Ascending aorta (tissue), 2 donors: ENCODE results near the gene MRPL55. TPM values are rescaled to one million over a fixed set of nuclear protein-coding genes. Genes with fewer than 3 reads are reported as not detected.

Source experiments
- DNase-seq, 2 donors: peaks; one replicate each; pipeline ENCODE4 v3.0.0-alpha.2; 2019; ENCODE audit warnings: low spot score in 2 of 2
- H3K27ac ChIP-seq, 2 donors: fragments of 200-600 bp; sonication (generic); one replicate each; pipeline ENCODE4 v1.5.1; 2016 to 2017; ENCODE audit warnings: mild to moderate bottlenecking in 1 of 2
- H3K27me3 ChIP-seq: fragments of 200-600 bp; sonication (generic); one replicate; pipeline ENCODE4 v1.5.1; 2017
- H3K36me3 ChIP-seq, 2 donors: fragments of 200-600 bp; sonication (generic); one replicate each; pipeline ENCODE4 v1.5.1; 2016
- H3K4me1 ChIP-seq, 2 donors: fragments of 200-600 bp; sonication (generic); one replicate each; pipeline ENCODE4 v1.5.1; 2016 to 2017; ENCODE audit warnings: mild to moderate bottlenecking in 1 of 2
- H3K4me3 ChIP-seq, 2 donors: fragments of 200-600 bp; sonication (generic); one replicate each; pipeline ENCODE4 v1.5.1; 2016 to 2017; ENCODE audit warnings: mild to moderate bottlenecking in 1 of 2
- H3K9me3 ChIP-seq, 2 donors: fragments of 200-600 bp; sonication (generic); one replicate each; pipeline ENCODE4 v1.5.1; 2016
- intact Hi-C: fragments of 100-400 bp; cut with DNase I; formaldehyde crosslinking; loops from one replicate; pipeline ENCODE4 v1.15.1; 2023
- total RNA-seq: library from RNA; depleted of rRNA; stranded (reverse); fragments of >200 nt; gene quantifications from one replicate; pipeline ENCODE4 v1.1.0, GENCODE V29; 2016
- TF ChIP-seq, protein P1 (sequence below), 3 experiments: fragments of 200-600 bp in 2 of 3; fragments of 450-650 bp in 1 of 3; sonication (generic) in 2 of 3; IDR thresholded peaks; one replicate each; pipeline ENCODE4 v1.5.1; 2016 to 2019; ENCODE audit warnings: antibody characterized with exemption in 3 of 3, mild to moderate bottlenecking in 1 of 3, moderate library complexity in 1 of 3

MRPL55 gene
- total RNA-seq, 1 donor from 2014 or later, result 23.6 TPM

GRCh38 chr1:228100822-228101613, 8.1 kb downstream of the MRPL55 start:
- H3K4me1 ChIP-seq, result peaks cover 3 to 16% of the 10 kb centered on the region in 2 donors
- H3K27me3 ChIP-seq, result no peaks in the 10 kb centered on the region
- peak overlapping the region; percentile 95 for H3K27ac ChIP-seq
- no peaks in the 10 kb centered on the region for H3K9me3 ChIP-seq
- peak in 1 of 2 donors; percentile 56 for DNase-seq
- H3K4me3 ChIP-seq, result no peak overlapping the region
- TF ChIP-seq, protein P1, sequence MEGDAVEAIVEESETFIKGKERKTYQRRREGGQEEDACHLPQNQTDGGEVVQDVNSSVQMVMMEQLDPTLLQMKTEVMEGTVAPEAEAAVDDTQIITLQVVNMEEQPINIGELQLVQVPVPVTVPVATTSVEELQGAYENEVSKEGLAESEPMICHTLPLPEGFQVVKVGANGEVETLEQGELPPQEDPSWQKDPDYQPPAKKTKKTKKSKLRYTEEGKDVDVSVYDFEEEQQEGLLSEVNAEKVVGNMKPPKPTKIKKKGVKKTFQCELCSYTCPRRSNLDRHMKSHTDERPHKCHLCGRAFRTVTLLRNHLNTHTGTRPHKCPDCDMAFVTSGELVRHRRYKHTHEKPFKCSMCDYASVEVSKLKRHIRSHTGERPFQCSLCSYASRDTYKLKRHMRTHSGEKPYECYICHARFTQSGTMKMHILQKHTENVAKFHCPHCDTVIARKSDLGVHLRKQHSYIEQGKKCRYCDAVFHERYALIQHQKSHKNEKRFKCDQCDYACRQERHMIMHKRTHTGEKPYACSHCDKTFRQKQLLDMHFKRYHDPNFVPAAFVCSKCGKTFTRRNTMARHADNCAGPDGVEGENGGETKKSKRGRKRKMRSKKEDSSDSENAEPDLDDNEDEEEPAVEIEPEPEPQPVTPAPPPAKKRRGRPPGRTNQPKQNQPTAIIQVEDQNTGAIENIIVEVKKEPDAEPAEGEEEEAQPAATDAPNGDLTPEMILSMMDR (IDR thresholded peaks at IDR 0.05), result no peak
- intact Hi-C loops, result loop anchor here (10.0 kb wide), 2 partner anchors 384 to 1404 kb away; partner anchors contain the start of genes NUP133 and RNF187
- H3K36me3 ChIP-seq, result peaks cover 39 to 46% of the 10 kb centered on the region in 2 donors

DNA sequence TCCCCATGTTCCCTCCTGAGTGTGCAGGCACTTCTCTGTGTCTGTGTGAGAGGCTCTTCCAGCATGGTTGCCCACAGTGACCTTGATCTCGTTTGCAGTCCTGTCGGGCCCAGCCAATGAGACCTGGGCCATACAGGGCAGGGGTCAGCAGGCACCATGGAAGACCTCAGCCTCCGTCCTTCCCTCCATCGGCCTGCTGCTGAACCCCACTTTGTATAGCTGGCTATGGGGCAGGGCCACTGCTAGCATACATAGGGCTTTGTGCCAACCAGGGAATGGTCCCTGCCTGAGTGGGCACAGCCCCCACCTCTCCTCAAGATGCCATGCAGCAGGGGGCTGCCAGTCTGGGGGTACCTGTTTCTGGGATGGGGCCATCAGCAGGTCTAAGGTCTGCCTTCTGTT, 9.8 kb downstream of the MRPL55 start:
- Histone ChIP-seq H3K9me3 (peaks cover 0 to 5% of the 10 kb centered on the region in 2 donors), H3K4me1 (peaks cover 3 to 16% of the 10 kb centered on the region in 2 donors), H3K27me3 (no peaks in the 10 kb centered on the region), H3K36me3 (peaks cover 39 to 50% of the 10 kb centered on the region in 2 donors), H3K4me3 (no peak overlapping the region), H3K27ac (no peak overlapping the region)
- DNase-seq, result peak in 1 of 2 donors; percentile 58
- intact Hi-C loops, result no loop called here
- TF ChIP-seq, protein P1 (IDR thresholded peaks at IDR 0.05), result no peak

GRCh38 chr1:228098323-228098931, 10.7 kb downstream of the MRPL55 start:
- peaks cover 0 to 6% of the 10 kb centered on the region in 2 donors for H3K9me3 ChIP-seq
- no peak overlapping the region for H3K27ac ChIP-seq
- peaks cover 39 to 50% of the 10 kb centered on the region in 2 donors for H3K36me3 ChIP-seq
- no peak for DNase-seq
- intact Hi-C loops, result no loop called here
- H3K4me3 ChIP-seq, result no peak overlapping the region
- TF ChIP-seq, protein P1 (IDR thresholded peaks at IDR 0.05), result no peak
- H3K27me3 ChIP-seq, result no peaks in the 10 kb centered on the region
- peaks cover 0 to 11% of the 10 kb centered on the region in 2 donors for H3K4me1 ChIP-seq

DNA sequence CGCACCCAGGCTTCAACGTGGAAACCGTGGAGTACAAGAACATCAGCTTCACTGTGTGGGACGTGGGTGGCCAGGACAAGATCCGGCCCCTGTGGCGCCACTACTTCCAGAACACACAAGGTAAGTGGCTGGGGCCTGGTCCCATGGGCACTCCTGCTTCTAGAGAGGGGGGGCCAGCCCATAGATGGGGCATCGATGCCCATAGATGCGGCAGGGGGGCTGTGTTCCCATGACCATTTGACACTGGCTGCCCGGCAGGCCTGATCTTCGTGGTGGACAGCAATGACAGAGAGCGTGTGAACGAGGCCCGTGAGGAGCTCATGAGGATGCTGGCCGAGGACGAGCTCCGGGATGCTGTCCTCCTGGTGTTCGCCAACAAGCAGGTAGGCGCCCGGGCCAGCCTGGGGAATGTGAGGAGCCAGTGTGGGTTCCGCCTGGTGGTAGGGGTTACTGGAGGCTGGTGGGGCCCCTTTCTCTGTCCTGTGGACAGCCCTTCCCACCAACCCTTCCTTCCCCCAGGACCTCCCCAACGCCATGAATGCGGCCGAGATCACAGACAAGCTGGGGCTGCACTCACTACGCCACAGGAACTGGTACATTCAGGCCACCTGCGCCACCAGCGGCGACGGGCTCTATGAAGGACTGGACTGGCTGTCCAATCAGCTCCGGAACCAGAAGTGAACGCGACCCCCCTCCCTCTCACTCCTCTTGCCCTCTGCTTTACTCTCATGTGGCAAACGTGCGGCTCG, 11.6 kb downstream of the MRPL55 start:
- Histone ChIP-seq H3K27me3 (no peaks in the 10 kb centered on the region), H3K9me3 (peaks cover 0 to 6% of the 10 kb centered on the region in 2 donors), H3K4me1 (peaks cover 0 to 9% of the 10 kb centered on the region in 2 donors), H3K4me3 (no peak overlapping the region), H3K27ac (no peak overlapping the region), H3K36me3 (peaks cover 39 to 50% of the 10 kb centered on the region in 2 donors)
- TF ChIP-seq, protein P1 (IDR thresholded peaks at IDR 0.05), result no peak
- DNase-seq, result no peak
- intact Hi-C loops, result no loop called here
